ENCODE measurements around the gene SYT9.

The SYT9 gene

GRCh38 chr11:7341551-7341950 lies 89.8 kb downstream of the SYT9 start:
- DNase-seq (ENCODE audit: low read depth, low spot score): no peak

- DNase-seq (ENCODE audit: low read depth, low spot score): no peak
Measured at GRCh38 chr11:7347611-7348431, 96.1 kb downstream of the SYT9 start.

GRCh38 chr11:7348432-7349304 lies 97.0 kb downstream of the SYT9 start:
- DNase-seq (ENCODE audit: low read depth, low spot score): no peak

GRCh38 chr11:7351228-7351627 lies 99.5 kb downstream of the SYT9 start:
- no peak for DNase-seq (ENCODE audit: low read depth, low spot score)

- DNase-seq (ENCODE audit: low read depth, low spot score): no peak
Measured at GRCh38 chr11:7353100-7353499, 101.4 kb downstream of the SYT9 start.

GRCh38 chr11:7364660-7365059 lies 113.0 kb downstream of the SYT9 start:
- no peak for DNase-seq (ENCODE audit: low read depth, low spot score)

GRCh38 chr11:7367803-7368202 lies 116.1 kb downstream of the SYT9 start:
- DNase-seq (ENCODE audit: low read depth, low spot score): no peak

GRCh38 chr11:7376386-7376785 lies 124.7 kb downstream of the SYT9 start:
- no peak for DNase-seq (ENCODE audit: low read depth, low spot score)

- no peak for DNase-seq (ENCODE audit: low read depth, low spot score)
Measured at GRCh38 chr11:7381937-7382336, 130.2 kb downstream of the SYT9 start.

- no peak for DNase-seq (ENCODE audit: low read depth, low spot score)
Measured at GRCh38 chr11:7383406-7383805, 131.7 kb downstream of the SYT9 start.

GRCh38 chr11:7384691-7385090 lies 133.0 kb downstream of the SYT9 start:
- DNase-seq (ENCODE audit: low read depth, low spot score): no peak

- no peak for DNase-seq (ENCODE audit: low read depth, low spot score)
Measured at GRCh38 chr11:7385532-7385931, 133.8 kb downstream of the SYT9 start.

GRCh38 chr11:7413961-7414915 lies 162.5 kb downstream of the SYT9 start:
- DNase-seq (ENCODE audit: low read depth, low spot score): no peak

GRCh38 chr11:7414973-7415817 lies 163.5 kb downstream of the SYT9 start:
- no peak for DNase-seq (ENCODE audit: low read depth, low spot score)

GRCh38 chr11:7416080-7416479 lies 164.4 kb downstream of the SYT9 start:
- DNase-seq (ENCODE audit: low read depth, low spot score): no peak

GRCh38 chr11:7417328-7417727 lies 165.6 kb downstream of the SYT9 start:
- DNase-seq (ENCODE audit: low read depth, low spot score): no peak

GRCh38 chr11:7418061-7418460 lies 166.4 kb downstream of the SYT9 start:
- DNase-seq (ENCODE audit: low read depth, low spot score): no peak

- no peak for DNase-seq (ENCODE audit: low read depth, low spot score)
Measured at GRCh38 chr11:7418906-7419305, 167.2 kb downstream of the SYT9 start.

- DNase-seq (ENCODE audit: low read depth, low spot score): no peak
Measured at GRCh38 chr11:7421136-7421535, 169.4 kb downstream of the SYT9 start.

GRCh38 chr11:7422544-7423331 lies 171.0 kb downstream of the SYT9 start:
- no peak for DNase-seq (ENCODE audit: low read depth, low spot score)
